Fibroblast of skin of right biceps (primary cell): ENCODE results near the gene GAPDHS.

Experiments
- DNase-seq: peaks from one replicate; pipeline ENCODE4 v3.0.0-alpha.2; 2013

Gene GAPDHS

DNA sequence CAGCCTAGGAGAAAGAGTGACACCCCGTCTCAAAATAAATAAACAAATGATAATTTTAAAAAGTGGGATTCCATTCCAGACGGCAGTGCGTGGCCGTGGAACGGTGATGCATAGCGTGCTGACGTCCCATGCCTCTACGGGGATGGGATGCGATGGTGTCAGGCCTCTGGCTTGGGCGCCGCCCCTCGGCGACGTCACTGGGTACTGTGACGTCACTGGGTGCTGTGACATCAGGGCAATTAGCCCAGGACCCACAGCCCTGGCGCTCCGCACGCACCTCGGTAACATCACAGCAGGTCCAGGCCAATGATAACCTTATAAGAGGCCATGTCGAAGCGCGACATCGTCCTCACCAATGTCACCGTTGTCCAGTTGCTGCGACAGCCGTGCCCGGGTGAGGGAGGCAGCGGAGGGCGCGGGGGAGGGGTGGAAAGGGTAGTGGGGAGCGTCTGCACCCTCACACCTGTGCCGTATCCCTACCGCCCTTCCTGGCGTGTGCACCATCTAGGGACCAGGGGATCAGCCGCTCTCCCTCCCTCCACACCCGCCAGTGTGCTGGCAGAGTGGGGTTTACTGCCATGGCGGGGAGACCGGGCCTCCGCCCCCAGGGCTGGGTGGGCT lies at the start of gene GAPDHS:
Gene GAPDHS, plus strand, starts transcription at position 256 of the 621 bp plus-strand sequence. Its CDS starts 72 bp downstream, at position 328.
- DNase-seq, result no peak

- no peak for DNase-seq
Measured at GRCh38 chr19:35484252-35485036, 48.8 kb upstream of the GAPDHS start.

DNA sequence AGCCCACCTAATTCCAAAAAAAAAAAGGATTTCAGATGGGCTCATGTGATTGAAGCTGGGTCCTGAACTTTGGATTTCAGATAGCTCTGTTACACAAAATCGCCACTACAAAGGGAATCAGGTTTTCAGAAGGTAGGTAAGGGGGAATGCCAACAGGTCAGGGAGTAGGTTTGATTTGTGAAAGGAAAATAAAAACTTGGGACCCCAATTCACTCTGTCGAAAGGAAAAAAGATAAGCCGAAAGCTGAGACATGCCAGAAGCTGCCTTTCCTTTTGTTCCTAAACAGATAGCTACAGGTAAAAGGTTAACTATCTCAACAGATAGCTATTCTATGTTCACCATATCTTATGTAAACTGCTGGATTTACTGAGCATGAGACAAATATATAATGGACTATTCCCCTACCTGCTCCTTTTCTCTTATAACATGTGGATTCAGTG lies 47.0 kb upstream of the GAPDHS start:
- no peak for DNase-seq

DNA sequence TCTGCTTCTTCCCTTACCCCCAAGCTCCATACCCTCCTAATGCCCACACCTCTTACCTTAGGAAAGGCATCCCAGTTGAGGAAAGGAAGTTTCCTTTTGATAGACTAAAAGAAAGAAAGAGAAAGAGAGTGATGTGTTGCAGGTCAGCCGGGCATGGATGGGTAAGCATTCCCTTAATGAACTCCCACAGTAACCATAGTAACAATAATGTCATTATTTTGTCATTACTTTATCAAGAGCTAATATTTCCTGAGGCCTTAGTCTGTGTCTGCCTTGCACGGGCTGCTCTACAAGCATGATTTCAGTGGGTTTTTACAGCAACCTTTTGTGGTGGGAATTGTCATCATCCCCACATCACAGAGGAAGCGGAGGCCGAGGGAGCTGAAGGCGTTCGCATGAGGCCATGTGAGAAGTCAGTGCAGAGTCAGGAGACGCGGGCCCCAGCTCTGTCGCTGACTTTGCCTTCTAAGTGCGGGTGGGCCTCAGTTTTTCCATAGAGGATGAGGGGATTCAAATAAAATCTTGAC lies 45.5 kb upstream of the GAPDHS start:
- DNase-seq, result no peak

DNA sequence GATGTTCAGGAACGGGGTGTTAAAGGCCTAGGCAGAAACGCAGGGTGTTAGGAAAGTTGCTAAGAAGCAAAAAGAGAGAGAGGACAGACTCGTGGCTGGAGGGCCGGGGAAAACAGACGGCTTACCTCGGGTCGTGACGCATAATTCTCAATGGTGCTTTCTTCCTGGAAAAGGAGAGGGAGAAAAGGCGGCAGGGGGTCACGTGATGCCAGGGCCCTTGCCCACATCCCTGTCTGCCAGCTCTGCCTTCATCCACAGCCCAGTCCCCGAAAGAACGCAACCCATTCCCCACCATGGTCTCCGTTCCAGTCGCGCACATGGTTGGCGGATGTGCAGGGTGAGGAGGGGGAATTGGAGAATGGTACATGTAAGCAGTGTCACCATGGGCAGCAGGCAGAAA lies 44.6 kb upstream of the GAPDHS start:
- no peak for DNase-seq

GRCh38 chr19:35490364-35490763 lies 42.9 kb upstream of the GAPDHS start, which contains the start of gene KRTDAP:
TSS of gene KRTDAP (minus strand) at chr19:35490464. CDS start at chr19:35490442, 22 bp downstream.
- DNase-seq, result no peak

DNA sequence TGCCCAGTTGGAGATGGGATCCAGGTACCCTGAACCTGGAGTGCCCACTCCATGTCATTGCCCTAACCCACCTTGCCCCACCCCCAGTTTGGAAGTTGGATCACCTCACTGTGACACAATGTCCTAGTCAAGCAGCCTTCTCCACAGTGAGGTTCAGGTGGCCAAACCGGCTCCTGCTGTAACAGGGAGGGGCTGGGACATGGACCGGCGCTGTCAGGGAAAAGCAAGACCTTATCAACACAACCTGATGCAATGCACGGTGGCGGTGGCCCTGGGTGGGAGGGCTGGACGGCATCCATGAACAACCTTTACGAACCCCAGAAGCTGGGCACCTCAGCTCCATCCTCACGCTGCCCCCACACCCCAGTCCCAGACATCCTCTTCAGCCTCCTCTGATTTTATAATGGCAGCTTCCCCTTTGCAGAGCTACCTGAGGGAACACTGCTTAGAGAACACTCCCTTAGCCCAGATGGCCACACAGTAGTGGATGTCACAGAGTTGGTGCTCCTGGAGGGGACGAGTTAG lies 41.4 kb upstream of the GAPDHS start:
- no peak for DNase-seq

DNA sequence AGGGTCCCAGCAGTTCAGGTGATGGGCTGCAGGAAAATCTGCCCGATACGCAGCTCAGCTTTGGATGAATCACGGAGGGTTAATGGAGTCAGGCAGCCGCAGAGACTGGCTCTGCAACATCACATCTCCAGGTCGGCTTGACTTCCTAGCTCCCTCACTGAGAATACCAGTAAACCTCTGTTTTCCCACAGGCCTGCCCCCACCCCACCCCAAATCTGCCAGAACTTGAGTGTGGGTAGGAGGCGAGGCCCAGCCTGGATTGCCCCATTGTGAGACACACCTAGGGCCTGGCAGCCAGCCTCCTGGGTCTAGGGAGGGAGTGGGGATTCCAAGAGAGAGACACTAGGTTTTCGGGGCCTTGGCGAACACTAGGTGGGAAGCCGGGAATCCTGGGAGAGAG lies 39.3 kb upstream of the GAPDHS start:
- DNase-seq, result no peak

GRCh38 chr19:35495107-35496064 lies 37.9 kb upstream of the GAPDHS start:
- DNase-seq, result peak; percentile 53

DNA sequence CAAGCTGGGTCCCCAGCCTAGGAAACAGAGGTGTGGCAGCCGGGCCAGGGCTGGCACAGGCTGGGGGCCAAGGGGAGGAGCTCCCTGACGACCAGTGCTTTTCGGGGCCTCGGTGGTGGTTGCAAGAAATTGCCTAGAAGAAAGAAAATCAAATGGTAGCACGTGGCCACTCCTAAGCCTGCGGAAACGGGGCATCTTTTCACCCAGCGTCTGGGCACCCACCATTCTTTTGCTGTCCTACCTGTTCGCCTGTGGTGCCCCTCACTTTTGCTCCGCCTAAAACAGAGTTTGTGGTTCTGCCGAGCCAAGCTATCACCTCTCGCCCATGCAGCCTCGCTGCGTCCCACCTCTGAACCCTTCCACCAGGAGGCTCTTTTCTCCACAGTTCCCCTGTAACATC lies 35.9 kb upstream of the GAPDHS start:
- DNase-seq, result no peak

DNA sequence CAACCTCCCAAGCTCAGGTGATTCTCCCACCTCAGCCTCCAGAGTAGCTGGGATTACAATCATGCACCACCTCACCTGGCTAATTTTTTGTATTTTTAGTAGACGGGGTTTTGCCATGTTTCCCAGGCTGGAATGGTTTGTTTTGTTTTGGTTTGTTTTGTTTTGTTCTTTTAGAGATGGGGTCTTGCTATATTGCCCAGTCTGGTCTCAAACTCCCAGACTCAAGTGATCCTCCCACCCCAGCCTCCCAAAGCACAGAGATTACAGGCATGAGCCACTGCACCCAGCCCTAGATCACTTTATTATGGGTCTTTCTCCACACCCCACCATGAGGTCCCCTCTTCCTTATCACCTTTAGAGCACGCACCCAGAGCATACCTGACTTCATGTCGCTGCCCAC lies 35.0 kb upstream of the GAPDHS start:
- no peak for DNase-seq

GRCh38 chr19:35498984-35499527 lies 34.2 kb upstream of the GAPDHS start:
- no peak for DNase-seq

- DNase-seq, result no peak
Measured at GRCh38 chr19:35500611-35501010, 32.6 kb upstream of the GAPDHS start.

DNA sequence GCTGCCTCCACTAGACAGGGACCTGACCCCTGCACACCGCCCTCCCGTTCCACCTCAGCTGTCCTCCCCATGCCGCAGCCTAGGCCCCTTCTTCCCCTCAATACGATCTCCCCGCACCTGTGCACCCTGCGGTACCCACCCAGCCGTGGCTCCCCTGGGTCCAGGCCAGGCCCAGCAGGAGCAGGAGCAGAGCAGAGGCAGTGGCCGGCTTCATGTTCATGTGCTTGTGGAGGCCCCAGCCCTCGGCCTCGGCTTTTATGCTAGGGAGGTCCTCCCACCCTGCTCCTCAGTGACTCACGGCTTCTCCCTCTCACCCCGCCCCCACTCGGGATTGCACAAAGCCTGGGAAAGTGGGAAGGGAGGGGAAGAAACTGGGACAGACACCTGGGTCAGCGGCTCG lies 31.6 kb upstream of the GAPDHS start:
- peak; percentile 11 for DNase-seq

DNA sequence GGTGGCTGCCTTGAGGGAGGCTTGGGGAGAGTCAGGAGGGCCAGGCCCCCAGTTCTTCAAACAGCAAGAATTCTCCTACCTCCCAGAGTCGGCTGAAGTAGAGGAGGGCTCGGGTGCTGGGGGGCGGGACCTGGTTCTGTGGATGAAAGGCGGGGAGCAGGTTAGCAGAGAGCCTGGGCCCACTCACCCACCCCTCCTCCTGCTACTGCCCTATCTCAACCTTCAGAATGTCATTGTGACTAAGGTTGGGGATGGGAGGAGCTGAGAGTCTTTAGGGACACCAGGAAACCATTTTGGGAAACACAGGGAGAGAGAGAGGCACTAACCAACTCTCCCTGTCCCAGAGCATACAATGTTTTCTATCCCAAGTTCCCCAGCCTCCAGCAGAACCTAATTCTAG lies 30.5 kb upstream of the GAPDHS start:
- DNase-seq, result no peak

- DNase-seq, result no peak
Measured at GRCh38 chr19:35506011-35506410, 27.2 kb upstream of the GAPDHS start.

- no peak for DNase-seq
Measured at GRCh38 chr19:35507561-35507960, 25.7 kb upstream of the GAPDHS start.

GRCh38 chr19:35508129-35508528 lies 25.1 kb upstream of the GAPDHS start:
- no peak for DNase-seq

- DNase-seq, result no peak
Measured at GRCh38 chr19:35509018-35509652, 24.1 kb upstream of the GAPDHS start.

- DNase-seq, result peak; percentile 51
Measured at GRCh38 chr19:35509861-35510625, 23.2 kb upstream of the GAPDHS start.

GRCh38 chr19:35510626-35510964 lies 22.7 kb upstream of the GAPDHS start:
- no peak for DNase-seq
